ENCODE measurements around the gene ACAP3.

The ACAP3 gene

GRCh38 chr1:1281533-1282321 is 26.0 kb downstream of the ACAP3 start:
- TF ChIP-seq CTCF (conservative IDR thresholded peaks at IDR 0.05; ENCODE audit: low read depth, low read length), result no peak
- no peak overlapping the region for H3K4me3 ChIP-seq (ENCODE audit: low read depth, low read length)
- no peak for DNase-seq (ENCODE audit: low read depth)

GRCh38 chr1:1280782-1281481 is 26.8 kb downstream of the ACAP3 start:
- no peak for DNase-seq (ENCODE audit: low read depth)
- no peak for TF ChIP-seq CTCF (conservative IDR thresholded peaks at IDR 0.05; ENCODE audit: low read depth, low read length)
- H3K4me3 ChIP-seq (ENCODE audit: low read depth, low read length), result no peak overlapping the region

- no peak overlapping the region for H3K4me3 ChIP-seq (ENCODE audit: low read depth, low read length)
- no peak for TF ChIP-seq CTCF (conservative IDR thresholded peaks at IDR 0.05; ENCODE audit: low read depth, low read length)
- DNase-seq (ENCODE audit: low read depth), result no peak
Observed at GRCh38 chr1:1279028-1279427, 28.7 kb downstream of the ACAP3 start.

GRCh38 chr1:1278620-1279019 is 29.1 kb downstream of the ACAP3 start:
- no peak overlapping the region for H3K4me3 ChIP-seq (ENCODE audit: low read depth, low read length)
- DNase-seq (ENCODE audit: low read depth), result no peak
- no peak for TF ChIP-seq CTCF (conservative IDR thresholded peaks at IDR 0.05; ENCODE audit: low read depth, low read length)

GRCh38 chr1:1275836-1276235 is 31.9 kb downstream of the ACAP3 start:
- no peak for DNase-seq (ENCODE audit: low read depth)
- no peak for TF ChIP-seq CTCF (conservative IDR thresholded peaks at IDR 0.05; ENCODE audit: low read depth, low read length)
- H3K4me3 ChIP-seq (ENCODE audit: low read depth, low read length), result no peak overlapping the region

GRCh38 chr1:1274931-1275431 is 32.7 kb downstream of the ACAP3 start:
- no peak for TF ChIP-seq CTCF (conservative IDR thresholded peaks at IDR 0.05; ENCODE audit: low read depth, low read length)
- DNase-seq (ENCODE audit: low read depth), result no peak
- H3K4me3 ChIP-seq (ENCODE audit: low read depth, low read length), result no peak overlapping the region

Data from choroid plexus epithelial cell (primary cell).